ENCODE results near the gene WDR7.

The WDR7 gene

DNA sequence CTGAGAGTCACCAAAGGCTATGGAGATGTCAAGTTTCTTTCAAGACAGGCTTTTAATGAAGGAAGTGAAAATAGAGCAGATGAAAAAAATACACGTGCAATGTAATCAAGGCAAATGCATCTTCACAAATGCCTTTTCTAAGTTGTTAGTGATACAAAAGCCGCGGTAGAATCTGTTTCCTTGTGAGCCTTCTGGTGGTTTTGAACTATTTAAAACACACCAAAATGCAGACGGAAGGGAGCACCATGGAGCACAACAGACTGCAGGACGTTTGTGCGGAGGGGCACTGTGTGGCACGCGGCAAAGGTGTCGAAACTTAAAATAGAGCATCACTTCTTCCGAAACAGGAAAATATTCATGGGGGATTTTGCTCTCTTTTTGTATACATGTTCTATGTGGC lies 430.7 kb downstream of the WDR7 start:
- no peak for DNase-seq (ENCODE audit: low read depth)

DNA sequence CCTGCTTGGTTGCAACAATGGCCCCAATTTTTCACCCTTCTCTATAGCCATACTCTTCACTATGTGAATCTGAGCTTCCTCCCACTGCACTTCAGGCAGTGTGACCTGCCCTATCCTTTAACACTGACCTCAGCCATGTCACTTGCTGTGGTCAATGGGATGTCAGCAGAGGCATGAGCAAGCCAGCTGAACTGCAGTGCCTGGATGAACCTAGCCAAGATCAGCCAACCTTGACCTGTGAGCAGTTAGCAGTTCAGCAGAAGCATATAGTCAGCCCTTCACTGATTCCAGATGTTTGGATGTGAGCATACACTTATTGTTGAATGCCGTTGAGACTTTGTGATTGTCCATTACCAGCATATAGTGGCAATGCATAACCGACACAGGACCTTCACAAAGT lies 432.3 kb downstream of the WDR7 start:
- no peak for DNase-seq (ENCODE audit: low read depth)

DNA sequence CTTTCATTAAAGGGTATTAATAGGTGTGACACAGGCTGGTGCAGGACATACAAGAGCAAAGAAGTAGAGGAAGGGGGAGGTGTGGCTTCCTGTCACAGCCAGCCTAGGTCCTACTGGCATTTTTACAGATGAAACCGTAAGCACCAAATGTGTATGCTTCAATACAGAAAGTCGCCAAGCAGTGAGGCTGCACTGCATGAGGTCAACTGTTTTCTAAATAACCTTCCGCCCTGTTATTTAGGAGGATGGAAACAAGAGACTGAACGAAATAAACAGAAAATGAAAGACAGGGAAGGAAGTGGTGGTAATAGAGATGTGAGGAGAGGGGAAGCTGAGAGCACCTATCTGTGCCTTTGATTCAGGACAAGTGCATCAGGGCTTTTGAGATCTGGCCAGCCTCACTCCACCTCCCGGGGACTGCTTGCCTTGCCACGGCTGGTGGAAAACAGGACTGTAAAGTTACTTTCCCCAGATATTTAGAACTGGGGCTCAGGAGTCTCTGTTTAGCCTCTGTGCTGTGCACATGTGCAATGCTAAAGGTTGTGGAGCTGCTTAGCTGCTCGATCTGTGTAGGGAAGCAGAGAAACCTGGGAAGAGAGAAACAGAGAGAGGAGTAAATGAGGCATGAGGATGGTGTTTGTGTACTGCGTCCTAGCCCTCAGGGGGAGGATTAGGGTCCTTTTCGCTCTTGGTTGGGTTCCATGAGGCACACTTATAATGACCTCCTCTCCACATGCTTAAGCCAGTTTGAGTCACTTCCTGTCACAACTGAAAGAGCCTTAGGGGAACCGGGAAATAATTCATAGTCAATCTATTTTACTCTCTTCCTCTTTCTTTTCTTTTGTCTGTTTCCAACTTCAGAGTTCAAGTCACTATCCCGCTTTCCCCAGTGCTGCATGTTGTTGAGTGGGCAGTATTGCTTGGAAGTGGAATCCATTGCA lies 433.4 kb downstream of the WDR7 start:
- no peak for DNase-seq (ENCODE audit: low read depth)

DNA sequence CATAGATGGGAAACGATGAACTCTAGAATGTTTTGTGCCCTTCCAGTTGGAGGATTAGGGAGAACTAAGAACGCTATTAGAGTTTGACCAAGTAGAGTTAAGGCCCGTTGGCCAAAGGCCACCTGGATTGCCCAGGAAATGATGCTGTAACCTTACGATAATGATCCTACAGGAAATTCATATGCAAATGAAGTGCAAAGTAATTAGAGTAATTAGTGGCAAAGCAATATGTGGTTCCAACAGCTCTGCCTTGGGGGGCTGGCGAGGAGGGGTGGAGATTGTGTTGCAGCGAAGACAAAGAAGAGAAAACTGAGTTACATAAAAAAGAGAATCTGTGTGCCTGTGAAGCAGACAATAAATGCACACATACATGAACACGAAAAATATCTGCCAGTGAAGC lies 434.2 kb downstream of the WDR7 start:
- no peak for DNase-seq (ENCODE audit: low read depth)

DNA sequence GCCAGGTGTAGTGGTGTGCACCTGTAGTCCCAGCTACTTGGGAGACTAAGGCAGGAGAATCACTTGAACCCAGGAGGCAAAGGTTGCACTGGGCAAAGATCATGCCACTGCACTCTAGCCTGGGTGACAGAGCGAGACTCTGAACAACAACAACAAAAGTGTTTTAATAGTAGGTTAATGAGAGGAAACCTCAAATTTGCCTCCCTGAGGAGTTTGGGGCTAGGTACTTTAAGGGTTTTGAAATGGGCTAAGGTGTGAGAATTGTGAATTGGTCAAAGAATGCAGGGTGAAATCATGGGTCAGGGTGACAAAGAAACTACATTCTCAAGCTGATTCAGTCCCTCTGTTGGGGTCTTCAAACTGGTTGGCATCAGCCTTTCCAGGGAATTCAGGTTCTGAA lies 435.0 kb downstream of the WDR7 start:
- no peak for DNase-seq (ENCODE audit: low read depth)
